AG09319 (cell line): ENCODE data around the gene CCDC71L.

Experiments
- DNase-seq: peaks from one replicate; pipeline ENCODE4 v3.0.0-alpha.2; 2010; ENCODE audit warnings: low read depth; ENCODE audit errors: extremely low read depth
- CTCF ChIP-seq: IDR thresholded peaks from 2 replicates; pipeline ENCODE4 v1.5.1; 2011; ENCODE audit warnings: low read depth, mild to moderate bottlenecking, inconsistent platforms, low read length, moderate library complexity

The CCDC71L gene

DNA sequence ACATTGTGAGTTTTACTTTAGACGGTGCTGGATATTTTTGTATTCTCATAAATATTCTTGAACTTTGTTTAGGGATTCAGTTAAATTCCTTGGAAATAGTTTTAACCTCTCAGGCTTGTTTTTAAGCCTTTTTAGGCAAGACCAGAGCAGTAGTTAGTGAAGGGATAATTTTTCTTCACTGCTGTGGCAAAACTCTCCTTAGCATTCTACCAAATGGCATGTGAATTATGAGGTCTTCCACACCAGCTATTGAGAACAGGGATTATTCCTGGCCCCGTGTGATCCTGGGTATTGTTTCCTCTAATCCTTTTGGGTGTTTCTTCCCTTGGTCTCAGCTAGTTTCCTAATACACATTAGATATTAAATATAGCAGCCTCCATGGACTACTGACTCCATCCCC, 46.2 kb downstream of the CCDC71L start:
- TF ChIP-seq CTCF: no peak

GRCh38 chr7:106613848-106614560, 47.0 kb downstream of the CCDC71L start:
- no peak for DNase-seq
- no peak for TF ChIP-seq CTCF

More for the DNA sequence above, 46.2 kb downstream of the CCDC71L start:
- DNase-seq: no peak

DNA sequence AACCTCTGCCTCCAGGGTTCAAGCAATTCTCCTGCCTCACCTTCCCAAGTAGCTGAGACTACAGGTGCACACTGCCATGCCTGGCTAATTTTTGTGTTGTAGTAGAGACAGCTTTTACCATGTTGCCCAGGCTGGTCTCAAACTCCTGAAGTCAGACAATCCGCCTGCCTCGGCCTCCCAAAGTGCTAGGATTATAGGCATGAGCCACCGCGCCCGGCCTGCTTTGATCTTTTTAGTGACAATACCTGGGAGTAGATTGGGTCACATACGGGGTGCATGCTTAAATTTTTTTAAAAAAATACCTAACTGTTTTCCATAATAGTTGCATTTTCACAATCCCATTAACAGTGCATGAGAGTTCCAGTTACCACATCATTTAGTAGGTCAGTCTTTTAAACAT, 47.7 kb downstream of the CCDC71L start:
- no peak for TF ChIP-seq CTCF
- no peak for DNase-seq

- no peak for TF ChIP-seq CTCF
- DNase-seq: no peak
These were observed 48.5 kb downstream of the CCDC71L start for GRCh38 chr7:106612432-106612831.

DNA sequence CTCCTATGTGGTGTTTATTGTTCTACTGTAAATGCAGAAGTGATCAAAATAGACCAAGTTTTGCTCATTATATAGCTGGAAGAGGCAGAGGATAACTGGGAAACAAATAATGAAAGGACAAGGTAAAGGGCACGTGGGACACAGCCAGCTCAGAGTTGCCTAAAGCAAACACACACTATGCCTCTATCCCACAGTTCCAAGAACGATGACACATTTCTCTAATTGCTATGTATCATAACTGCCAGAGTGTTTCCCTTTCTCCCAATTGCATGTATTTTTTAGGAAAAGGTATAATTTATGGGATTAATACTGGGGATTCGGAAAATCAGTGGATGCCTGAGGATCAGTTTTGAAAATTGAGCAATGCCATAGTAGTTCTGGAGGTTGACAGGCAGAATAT, 49.0 kb downstream of the CCDC71L start:
- DNase-seq: no peak
- no peak for TF ChIP-seq CTCF

DNA sequence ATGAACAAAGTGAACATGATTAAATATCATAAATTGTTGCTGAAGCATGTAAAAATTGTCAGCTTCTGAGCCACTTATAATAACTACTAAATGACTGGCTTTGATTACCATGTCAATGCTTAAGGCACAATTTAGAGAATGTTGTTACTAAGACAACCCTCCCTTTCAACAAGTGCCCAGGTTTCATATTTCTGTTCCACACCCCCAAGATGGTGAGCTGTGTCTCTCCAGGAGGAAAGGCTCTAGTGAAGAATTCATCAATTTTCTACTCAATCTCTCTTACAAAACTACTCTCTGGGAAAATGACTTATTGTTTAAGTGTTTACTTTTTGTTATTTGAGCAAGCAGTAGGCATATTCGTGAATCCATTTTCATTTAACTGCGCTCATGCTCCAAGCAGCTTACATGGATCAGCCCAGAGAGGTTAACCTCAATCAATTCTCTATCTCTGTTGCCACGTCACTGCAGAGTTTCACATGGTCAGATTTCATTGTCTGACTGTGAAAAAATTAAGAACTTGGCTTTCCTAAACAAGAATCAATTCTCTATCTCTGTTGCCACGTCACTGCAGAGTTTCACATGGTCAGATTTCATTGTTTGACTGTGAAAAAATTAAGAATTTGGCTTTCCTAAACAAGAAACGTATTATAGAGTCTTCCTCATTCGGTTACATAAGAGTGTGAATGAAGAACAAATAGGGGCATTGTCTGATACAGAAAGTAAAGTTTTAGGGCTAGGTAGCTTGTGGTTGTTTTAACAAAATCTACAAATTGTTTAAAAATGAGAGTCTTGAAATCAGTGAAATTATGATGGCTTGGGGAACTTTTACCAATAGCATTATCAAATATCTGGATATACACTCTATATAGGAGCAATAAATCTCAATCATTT, 49.7 kb downstream of the CCDC71L start:
- TF ChIP-seq CTCF: no peak
- DNase-seq: no peak

- no peak for TF ChIP-seq CTCF
- no peak for DNase-seq
These were observed 51.5 kb downstream of the CCDC71L start for GRCh38 chr7:106609416-106609815.
